ENCODE measurements around the gene TMEM158.

DNA sequence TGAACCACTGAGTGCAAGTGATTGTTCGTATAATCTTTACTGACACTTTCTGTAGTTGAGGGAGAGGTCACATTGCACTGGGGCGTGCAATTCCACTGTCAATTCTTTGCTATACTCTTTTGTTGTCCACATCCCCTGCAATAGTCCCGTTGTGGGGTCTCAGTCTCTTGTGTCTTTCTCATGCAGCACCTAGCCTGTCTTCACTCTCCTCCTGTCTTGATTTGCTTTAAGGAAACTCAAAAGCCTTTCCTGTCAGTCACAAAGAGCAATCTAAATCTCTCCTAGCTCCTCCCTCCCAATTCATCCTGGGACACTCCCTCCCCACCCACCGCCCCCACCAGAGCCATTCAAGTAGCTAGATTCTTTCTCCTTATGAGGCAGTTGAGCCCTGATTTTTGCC, 13.2 kb upstream of the TMEM158 start:
- TF ChIP-seq, protein P1, sequence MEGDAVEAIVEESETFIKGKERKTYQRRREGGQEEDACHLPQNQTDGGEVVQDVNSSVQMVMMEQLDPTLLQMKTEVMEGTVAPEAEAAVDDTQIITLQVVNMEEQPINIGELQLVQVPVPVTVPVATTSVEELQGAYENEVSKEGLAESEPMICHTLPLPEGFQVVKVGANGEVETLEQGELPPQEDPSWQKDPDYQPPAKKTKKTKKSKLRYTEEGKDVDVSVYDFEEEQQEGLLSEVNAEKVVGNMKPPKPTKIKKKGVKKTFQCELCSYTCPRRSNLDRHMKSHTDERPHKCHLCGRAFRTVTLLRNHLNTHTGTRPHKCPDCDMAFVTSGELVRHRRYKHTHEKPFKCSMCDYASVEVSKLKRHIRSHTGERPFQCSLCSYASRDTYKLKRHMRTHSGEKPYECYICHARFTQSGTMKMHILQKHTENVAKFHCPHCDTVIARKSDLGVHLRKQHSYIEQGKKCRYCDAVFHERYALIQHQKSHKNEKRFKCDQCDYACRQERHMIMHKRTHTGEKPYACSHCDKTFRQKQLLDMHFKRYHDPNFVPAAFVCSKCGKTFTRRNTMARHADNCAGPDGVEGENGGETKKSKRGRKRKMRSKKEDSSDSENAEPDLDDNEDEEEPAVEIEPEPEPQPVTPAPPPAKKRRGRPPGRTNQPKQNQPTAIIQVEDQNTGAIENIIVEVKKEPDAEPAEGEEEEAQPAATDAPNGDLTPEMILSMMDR (optimal IDR thresholded peaks at IDR 0.05 in 1 of 3, IDR thresholded peaks at IDR 0.05 in 1 of 3, conservative IDR thresholded peaks at IDR 0.05 in 1 of 3; ENCODE audit: extremely low read depth in 1 of 3, insufficient read depth in 2 of 3, low read length in 3 of 3): no peak
- no peak for TF ChIP-seq EZH2 (IDR thresholded peaks at IDR 0.05; ENCODE audit: low read length)
